Measurements from ENCODE around the gene ARSB. TPM values are rescaled to one million over a fixed set of nuclear protein-coding genes. Genes with fewer than 3 reads are reported as not detected.

Gene ARSB
- total RNA-seq, 1 experiment from 2014 or later = 11.4 TPM

GRCh38 chr5:78958672-78959445 is 26.3 kb downstream of the ARSB start:
- no peaks in the 10 kb centered on the region for H3K79me1 ChIP-seq (ENCODE audit: insufficient read depth, low read depth, low read length, poor library complexity, severe bottlenecking)
- H3K4ac ChIP-seq (ENCODE audit: low read depth, low read length) = no peak overlapping the region
- H3K23ac ChIP-seq (ENCODE audit: insufficient read length, low read depth, low read length) = no peak overlapping the region
- H3K18ac ChIP-seq (ENCODE audit: insufficient read length, low read depth, low read length) = no peak overlapping the region
- no peak overlapping the region for H2BK15ac ChIP-seq (ENCODE audit: low read depth, low read length)
- H3K4me2 ChIP-seq (ENCODE audit: insufficient read depth, insufficient read length, low read length) = no peak overlapping the region
- no peak overlapping the region for H2BK120ac ChIP-seq (ENCODE audit: low read depth, low read length, poor library complexity, severe bottlenecking)
- no peaks in the 10 kb centered on the region for H3K79me2 ChIP-seq (ENCODE audit: insufficient read depth, low read length)
- no peaks in the 10 kb centered on the region for H3K9me3 ChIP-seq (ENCODE audit: control insufficient read depth, low read depth, low read length)
- no peak overlapping the region for H3K14ac ChIP-seq (ENCODE audit: insufficient read depth, low read length)
- Mint-ChIP-seq H3K4me1 (peaks cover 0 to 3% of the 10 kb centered on the region in 2 experiments; a peak in 2 of 4 replicates), H3K36me3 (ENCODE audit: insufficient read depth in 1 of 3, low read depth in 3 of 3) (peaks cover 0 to 3% (median 0%) of the 10 kb centered on the region in 3 experiments; a peak in 2 of 7 replicates), H3K9me3 (no peaks in the 10 kb centered on the region), H3K4me3 (no peak overlapping the region), H3K27ac (peak overlapping the region in 1 of 3 experiments; percentile 55; a peak in 2 of 7 replicates), H3K27me3 (ENCODE audit: low read depth) (no peaks in the 10 kb centered on the region)
- no peak overlapping the region for H4K8ac ChIP-seq (replicated peaks; ENCODE audit: insufficient read length, low read depth, low read length)
- no peaks in the 10 kb centered on the region for H4K20me1 ChIP-seq (ENCODE audit: control insufficient read depth, insufficient read depth, insufficient read length)
- H3K27ac ChIP-seq (ENCODE audit: insufficient read length, low read depth, low read length) = no peak overlapping the region
- H3K27me3 ChIP-seq (ENCODE audit: insufficient read depth, low read length) = no peaks in the 10 kb centered on the region
- H2BK5ac ChIP-seq (ENCODE audit: insufficient read length, low read length) = no peak overlapping the region
- no peak overlapping the region for H2BK12ac ChIP-seq (ENCODE audit: insufficient read length, low read depth, low read length)
- H4K5ac ChIP-seq (ENCODE audit: insufficient read length, low read depth, low read length) = no peak overlapping the region
- no peak overlapping the region for H2AK5ac ChIP-seq (ENCODE audit: insufficient read length, low read length)
- DNase-seq = no peak
- TF ChIP-seq CTCF (conservative IDR thresholded peaks at IDR 0.05) = no peak
- no peak overlapping the region for H3T11ph ChIP-seq (ENCODE audit: low read length)
- no peak overlapping the region for H3K56ac ChIP-seq (ENCODE audit: insufficient read length, low read depth, low read length)
- H3K4me1 ChIP-seq (ENCODE audit: insufficient read depth, low read length) = no peaks in the 10 kb centered on the region
- H3K9ac ChIP-seq (ENCODE audit: extremely low read depth, insufficient read length, low read length) = no peak overlapping the region
- WGBS (ENCODE audit: extremely low coverage, insufficient read length, low lambda C conversion rate) = no CpG with 5 or more reads among the region's 3 CpGs
- no peak overlapping the region for H2AFZ ChIP-seq (ENCODE audit: low read length)
- no peak overlapping the region for H2BK20ac ChIP-seq (ENCODE audit: low read depth, low read length, poor library complexity, severe bottlenecking)
- no peaks in the 10 kb centered on the region for H3K23me2 ChIP-seq (ENCODE audit: insufficient read length, low read depth, low read length, poor library complexity, severe bottlenecking)
- no peak overlapping the region for H4K91ac ChIP-seq (ENCODE audit: insufficient read length, low read depth, low read length)

All from H9 (cell line).